ENCODE results near the gene PKLR.

DNA sequence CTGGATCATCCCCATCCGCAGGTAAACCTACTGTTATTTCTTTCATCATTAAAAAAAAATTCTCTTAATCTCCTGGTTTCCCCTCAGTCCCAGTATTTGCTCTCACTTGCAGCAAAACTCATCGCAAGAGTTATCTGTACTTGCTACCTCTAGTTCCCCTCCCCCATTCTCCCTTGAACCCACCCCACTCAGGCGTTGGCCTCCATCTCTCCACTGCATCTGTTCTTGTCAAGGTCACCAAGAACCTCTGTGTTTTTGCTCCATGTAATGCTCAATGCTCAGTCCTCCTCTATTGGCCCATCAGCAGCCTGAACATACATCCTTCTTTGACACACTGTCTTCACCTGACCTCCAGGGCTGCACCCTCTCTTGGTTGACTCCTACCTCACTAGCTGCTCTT is 4.6 kb downstream of the PKLR start:
- no peak for TF ChIP-seq POLR2A (IDR thresholded peaks at IDR 0.05)
- TF ChIP-seq, protein P1, sequence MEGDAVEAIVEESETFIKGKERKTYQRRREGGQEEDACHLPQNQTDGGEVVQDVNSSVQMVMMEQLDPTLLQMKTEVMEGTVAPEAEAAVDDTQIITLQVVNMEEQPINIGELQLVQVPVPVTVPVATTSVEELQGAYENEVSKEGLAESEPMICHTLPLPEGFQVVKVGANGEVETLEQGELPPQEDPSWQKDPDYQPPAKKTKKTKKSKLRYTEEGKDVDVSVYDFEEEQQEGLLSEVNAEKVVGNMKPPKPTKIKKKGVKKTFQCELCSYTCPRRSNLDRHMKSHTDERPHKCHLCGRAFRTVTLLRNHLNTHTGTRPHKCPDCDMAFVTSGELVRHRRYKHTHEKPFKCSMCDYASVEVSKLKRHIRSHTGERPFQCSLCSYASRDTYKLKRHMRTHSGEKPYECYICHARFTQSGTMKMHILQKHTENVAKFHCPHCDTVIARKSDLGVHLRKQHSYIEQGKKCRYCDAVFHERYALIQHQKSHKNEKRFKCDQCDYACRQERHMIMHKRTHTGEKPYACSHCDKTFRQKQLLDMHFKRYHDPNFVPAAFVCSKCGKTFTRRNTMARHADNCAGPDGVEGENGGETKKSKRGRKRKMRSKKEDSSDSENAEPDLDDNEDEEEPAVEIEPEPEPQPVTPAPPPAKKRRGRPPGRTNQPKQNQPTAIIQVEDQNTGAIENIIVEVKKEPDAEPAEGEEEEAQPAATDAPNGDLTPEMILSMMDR (IDR thresholded peaks at IDR 0.05), result no peak
